Tongue (tissue), 2 donors: ENCODE measurements around the gene TMEM121B. TPM values are rescaled to one million over a fixed set of nuclear protein-coding genes. Genes with fewer than 3 reads are reported as not detected.
A peak's percentile ranks its signal among the peaks of the same experiment; 100 is the strongest.

Source experiments
- DNase-seq: peaks from one replicate; pipeline ENCODE4 v3.0.0-alpha.2; 2015
- total RNA-seq: library from RNA; depleted of rRNA; stranded (reverse); fragments of >200 nt; gene quantifications from one replicate; pipeline ENCODE4 v1.2.3, GENCODE V29; 2014

Gene TMEM121B
- total RNA-seq, 1 donor from 2014 or later, result 0.82 TPM

- DNase-seq, result no peak
These were observed 29.3 kb downstream of the TMEM121B start for GRCh38 chr22:17091851-17092250.

GRCh38 chr22:17090550-17090949 is 30.6 kb downstream of the TMEM121B start:
- no peak for DNase-seq

GRCh38 chr22:17087498-17088131 is 33.5 kb downstream of the TMEM121B start:
- peak; percentile 25 for DNase-seq

- no peak for DNase-seq
These were observed 34.2 kb downstream of the TMEM121B start for GRCh38 chr22:17086788-17087497.

- no peak for DNase-seq
These were observed 34.9 kb downstream of the TMEM121B start for GRCh38 chr22:17086296-17086695.

- no peak for DNase-seq
These were observed 35.6 kb downstream of the TMEM121B start for GRCh38 chr22:17085277-17086181.

GRCh38 chr22:17084554-17085276 is 36.4 kb downstream of the TMEM121B start, which contains the start of gene IL17RA:
Gene IL17RA, plus strand, starts transcription at chr22:17085000. Its CDS starts 92 bp downstream, at chr22:17085092.
- DNase-seq, result peak; percentile 89

GRCh38 chr22:17083811-17084441 is 37.2 kb downstream of the TMEM121B start:
- no peak for DNase-seq

- DNase-seq, result no peak
These were observed 37.9 kb downstream of the TMEM121B start for GRCh38 chr22:17083255-17083654.

GRCh38 chr22:17079572-17079971 is 41.6 kb downstream of the TMEM121B start:
- no peak for DNase-seq

- DNase-seq, result no peak
These were observed 43.9 kb downstream of the TMEM121B start for GRCh38 chr22:17077255-17077654.

GRCh38 chr22:17074648-17075002 is 46.5 kb downstream of the TMEM121B start:
- no peak for DNase-seq

- DNase-seq, result no peak
These were observed 48.3 kb downstream of the TMEM121B start for GRCh38 chr22:17072877-17073276.

Other genes with a start within 250 kb of the TMEM121B start
- gene GAB4, start 113.1 kb downstream of the TMEM121B start, total RNA-seq, result not detected
- 3.7 TPM for gene IL17RA, start 36.4 kb downstream of the TMEM121B start, total RNA-seq
- gene HDHD5, start 37.9 kb upstream of the TMEM121B start, total RNA-seq, result 69.4 TPM
- gene ADA2, start 98.1 kb upstream of the TMEM121B start, total RNA-seq, result 4.4 TPM
- 10.4 TPM for gene CECR2, start 248.1 kb upstream of the TMEM121B start, total RNA-seq